NK-92 (cell line): ENCODE data around the gene C1orf159.

Experiments used
- DNase-seq: peaks from one replicate; lab custom pipeline; 2025; ENCODE audit not compliant: unreplicated experiment; lab: John Stamatoyannopoulos, UW

The C1orf159 gene

GRCh38 chr1:1040004-1040991, 75.6 kb downstream of the C1orf159 start:
- peak; percentile 24 for DNase-seq

GRCh38 chr1:1039145-1039910, 76.6 kb downstream of the C1orf159 start:
- no peak for DNase-seq

GRCh38 chr1:1038694-1039093, 77.2 kb downstream of the C1orf159 start:
- DNase-seq = no peak

GRCh38 chr1:1037366-1038327, 78.2 kb downstream of the C1orf159 start:
- DNase-seq = no peak

GRCh38 chr1:1035291-1035943, 80.5 kb downstream of the C1orf159 start:
- no peak for DNase-seq

- no peak for DNase-seq
Measured at GRCh38 chr1:1034439-1034781, 81.5 kb downstream of the C1orf159 start.

- DNase-seq = no peak
Measured at GRCh38 chr1:1033731-1034438, 82.0 kb downstream of the C1orf159 start.

- no peak for DNase-seq
Measured at GRCh38 chr1:1033009-1033587, 82.8 kb downstream of the C1orf159 start.

GRCh38 chr1:1032424-1032823, 83.5 kb downstream of the C1orf159 start:
- DNase-seq = no peak
